GM18909 (cell line): ENCODE measurements around the gene REEP6.
A peak's percentile ranks its signal among the peaks of the same experiment; 100 is the strongest.
"Not testable (repeated sequence)": the region's sequence is repeated elsewhere in the genome, so short reads cannot be mapped to it uniquely, and the experiment has no call there.

Experiments used
- ATAC-seq: cut with Tn5 transposase; IDR thresholded peaks from one replicate; pipeline ENCODE4 v1.9.1; 2021; ENCODE audit warnings: mild to moderate bottlenecking; ENCODE audit not compliant: unreplicated experiment, poor library complexity

REEP6 gene

DNA sequence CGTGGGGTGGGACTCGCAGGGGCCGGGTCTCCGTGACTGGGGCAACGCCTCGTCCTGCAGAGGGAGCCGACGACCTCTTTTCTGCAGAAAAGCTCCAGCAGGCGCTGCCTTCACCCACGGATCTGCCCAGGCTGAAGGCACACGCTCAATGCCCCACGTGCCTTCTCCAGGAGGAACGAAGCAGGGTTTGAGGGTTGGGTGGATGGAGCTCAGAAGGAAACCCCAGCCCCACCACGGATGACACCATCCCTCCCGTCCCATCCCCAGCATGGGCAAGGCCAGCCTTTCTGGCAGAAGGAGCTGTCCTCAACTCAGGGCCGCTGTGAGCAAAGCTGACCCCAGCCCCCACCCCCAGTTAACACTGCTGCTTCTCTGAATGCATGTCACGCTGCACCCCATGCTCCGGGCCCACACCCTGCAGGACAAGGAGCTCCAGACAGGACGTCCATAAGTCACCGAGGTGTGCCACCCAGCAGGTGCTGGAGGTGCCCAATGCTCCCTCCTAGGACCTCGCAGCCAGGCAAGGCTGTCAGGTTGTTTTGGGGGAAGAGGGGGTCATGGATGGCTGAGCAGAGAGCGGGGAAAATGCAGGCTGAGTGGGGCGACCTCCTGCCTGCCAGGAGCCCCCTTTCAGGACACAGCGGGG is 19.3 kb upstream of the REEP6 start:
- ATAC-seq, result no peak

DNA sequence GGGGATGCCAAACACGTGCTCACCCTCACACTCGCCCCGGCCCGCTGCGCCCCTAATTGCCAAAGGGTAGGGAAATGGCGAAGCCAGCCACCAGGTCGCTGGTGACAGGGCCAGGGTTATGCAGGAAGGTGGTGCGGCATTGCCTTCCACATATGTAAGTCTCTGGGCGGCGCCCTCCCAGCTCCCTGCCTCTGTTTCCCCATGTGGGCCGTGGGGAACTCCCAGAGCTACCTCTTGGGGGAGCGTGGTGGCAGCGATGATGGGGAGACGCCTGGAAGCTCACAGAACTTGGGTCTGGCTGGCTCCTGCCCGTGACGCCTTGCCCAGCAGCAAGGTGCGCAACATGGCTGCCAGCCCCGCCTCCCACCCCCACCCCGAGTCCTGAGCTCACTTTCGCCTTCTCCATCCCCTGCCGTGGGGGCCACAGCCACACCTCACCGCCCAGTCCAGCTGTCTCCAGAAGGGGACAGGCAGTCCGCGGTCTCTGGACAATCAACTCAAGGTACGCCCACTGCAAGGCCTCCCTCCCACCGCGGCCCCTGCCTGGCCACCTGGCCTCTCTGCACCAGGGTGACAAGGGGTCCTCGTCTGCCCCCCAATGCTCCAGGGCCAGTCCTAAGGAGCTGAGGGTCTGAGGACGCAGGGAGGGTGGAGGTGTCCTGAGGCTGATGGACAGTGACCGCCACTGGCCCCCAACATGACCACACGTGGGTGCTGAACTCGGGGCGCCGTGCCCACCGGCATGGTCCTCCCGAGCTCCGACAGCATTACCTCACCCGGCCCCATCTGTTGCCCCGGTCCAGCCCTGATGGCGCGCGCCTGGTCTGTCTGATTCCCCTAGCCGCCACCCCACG is 18.5 kb upstream of the REEP6 start:
- no peak for ATAC-seq

GRCh38 chr19:1473085-1473851 is 17.7 kb upstream of the REEP6 start:
- ATAC-seq, result no peak

DNA sequence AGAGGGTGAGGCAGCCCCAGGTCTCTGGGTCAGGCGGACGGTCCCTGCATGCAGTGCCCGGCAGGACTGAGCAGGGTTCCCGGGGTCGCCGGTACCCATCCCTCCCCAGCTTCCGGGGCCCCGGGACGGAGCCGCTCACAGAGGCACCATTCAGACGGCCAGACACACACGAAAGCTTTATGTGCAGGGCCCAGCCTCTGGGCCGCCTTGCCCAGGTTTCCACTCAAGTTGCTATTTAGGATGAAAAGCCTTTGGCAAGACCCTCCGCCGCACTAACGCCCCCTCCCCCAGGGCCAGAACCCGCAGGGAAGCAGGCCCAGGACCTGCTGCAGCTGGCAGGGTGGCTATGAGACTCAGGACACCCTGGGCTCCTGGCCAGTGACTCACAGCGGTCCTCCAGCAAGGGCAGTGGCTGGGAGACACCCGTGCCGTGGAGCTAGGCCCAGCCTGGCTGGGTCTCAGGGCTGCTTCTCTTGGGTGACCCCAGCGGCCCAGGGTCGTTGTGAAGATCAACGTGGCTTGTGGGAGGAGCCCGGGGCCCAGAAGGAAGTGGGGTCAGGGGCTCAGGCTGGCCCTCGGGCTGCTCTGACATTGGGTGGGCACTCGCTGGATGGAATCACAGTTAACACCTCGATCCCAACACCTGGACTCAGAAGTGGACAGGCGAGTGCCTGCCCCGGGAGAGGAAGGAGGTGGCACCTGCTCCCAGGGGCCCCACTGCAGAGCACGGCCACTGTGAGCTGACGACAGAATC is 16.8 kb upstream of the REEP6 start:
- no peak for ATAC-seq

GRCh38 chr19:1474765-1475351 is 16.1 kb upstream of the REEP6 start:
- ATAC-seq, result no peak

DNA sequence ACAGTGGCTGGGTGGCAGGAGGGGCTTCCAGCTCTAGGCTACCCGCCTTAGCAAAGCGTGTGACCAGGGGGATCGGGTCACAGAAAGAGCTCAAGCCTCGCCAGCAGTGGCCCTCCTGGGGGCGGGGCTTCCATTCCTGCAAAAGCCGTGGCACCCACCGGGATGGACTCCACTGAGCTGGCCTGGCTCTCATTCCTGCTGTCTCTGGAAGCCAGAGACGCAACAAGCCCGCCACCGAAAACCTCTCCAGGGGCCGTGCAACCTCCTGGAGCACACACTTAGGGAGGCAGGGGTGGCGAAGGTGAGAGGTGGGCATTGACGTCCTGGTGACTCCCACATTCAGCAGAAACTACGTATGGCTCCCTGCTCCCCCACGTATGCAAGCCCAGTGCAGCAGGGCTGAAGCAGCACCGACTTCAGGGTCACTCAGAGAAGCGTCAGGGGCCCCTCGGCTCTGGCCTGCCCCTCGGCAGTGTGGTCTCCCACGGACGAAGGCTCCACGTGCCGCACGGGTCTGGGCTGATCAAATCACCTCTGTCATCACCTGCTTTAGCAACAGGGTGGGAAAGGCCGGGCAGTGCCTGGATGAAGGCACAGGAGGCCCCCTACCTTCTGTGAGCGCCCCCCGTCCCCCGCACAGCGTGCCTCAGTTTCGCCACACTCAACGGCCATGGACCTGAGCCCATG is 15.1 kb upstream of the REEP6 start:
- no peak for ATAC-seq

GRCh38 chr19:1477056-1477455 is 13.9 kb upstream of the REEP6 start:
- not testable (repeated sequence) for ATAC-seq

GRCh38 chr19:1478934-1479707 is 11.9 kb upstream of the REEP6 start, which contains the start of gene C19orf25:
TSS of gene C19orf25 (minus strand) at chr19:1479215. CDS start at chr19:1478903, 312 bp downstream.
- ATAC-seq, result peak; percentile 87

- ATAC-seq, result no peak
Observed at GRCh38 chr19:1481224-1481892, 9.6 kb upstream of the REEP6 start.

DNA sequence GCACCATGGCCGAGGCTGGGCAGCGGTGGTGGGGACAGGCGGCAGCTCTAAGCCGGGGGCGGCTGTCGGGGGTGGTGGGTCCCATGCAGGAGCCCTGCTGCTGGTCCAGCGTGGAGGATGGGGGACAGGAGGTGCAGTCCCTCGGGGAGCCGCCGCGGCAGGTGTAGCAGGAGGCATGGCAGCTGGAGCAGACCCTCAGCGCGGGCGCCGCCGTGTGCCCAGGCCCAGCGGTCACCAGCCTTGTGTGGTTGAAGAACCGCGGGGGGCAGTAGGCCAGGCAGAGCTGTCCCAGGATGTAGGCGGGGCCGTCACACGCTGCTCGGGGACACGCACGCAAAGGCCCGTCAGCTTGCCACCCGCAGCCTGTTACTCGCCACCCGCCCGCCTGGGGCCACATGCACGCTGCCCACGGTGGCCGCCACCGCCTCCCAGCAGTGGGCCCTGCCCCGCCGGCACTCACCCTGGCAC is 9.1 kb upstream of the REEP6 start:
- ATAC-seq, result no peak

GRCh38 chr19:1482361-1483130 is 8.4 kb upstream of the REEP6 start:
- ATAC-seq, result no peak

DNA sequence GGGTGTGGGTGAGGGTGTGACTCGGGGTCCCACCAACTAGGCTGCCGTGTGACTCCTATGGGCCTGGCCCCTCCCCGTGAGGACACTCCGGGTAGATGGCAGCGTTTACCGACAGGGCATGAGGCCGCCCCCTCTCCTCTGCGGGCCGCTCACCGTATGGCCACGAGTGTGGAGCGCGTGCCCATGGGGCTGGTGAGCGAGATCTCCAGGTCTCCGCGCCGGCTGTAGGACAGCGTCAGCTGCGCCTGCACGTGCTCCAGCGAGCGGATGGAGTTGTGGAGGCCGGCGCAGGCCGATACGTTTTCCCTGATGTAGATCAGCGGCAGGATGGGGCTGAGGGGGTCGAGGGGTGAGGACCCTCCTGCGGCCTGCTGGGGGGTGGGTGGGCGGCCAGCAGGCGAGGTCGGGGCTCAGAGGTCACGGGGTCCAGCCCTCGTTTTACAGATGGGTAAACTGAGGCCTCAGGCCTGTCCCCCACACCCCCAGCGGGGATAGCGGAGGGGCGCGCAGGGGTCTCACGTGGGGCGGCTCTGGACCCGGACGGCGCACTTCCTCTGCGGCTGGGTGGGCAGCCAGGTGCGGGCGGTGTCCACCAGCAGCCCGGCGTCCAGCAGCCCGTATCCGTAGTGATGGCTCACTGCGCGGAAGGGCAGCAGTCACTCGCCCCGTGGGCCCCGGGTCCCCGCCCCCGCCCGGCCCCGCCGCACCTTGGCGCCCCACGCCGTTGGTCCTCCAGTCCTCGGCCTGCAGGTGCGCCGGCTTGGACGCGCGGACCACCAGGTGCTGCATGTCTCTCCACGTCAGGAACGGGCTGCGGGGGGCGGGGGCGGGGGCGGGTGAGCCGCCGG is 7.6 kb upstream of the REEP6 start:
- no peak for ATAC-seq

DNA sequence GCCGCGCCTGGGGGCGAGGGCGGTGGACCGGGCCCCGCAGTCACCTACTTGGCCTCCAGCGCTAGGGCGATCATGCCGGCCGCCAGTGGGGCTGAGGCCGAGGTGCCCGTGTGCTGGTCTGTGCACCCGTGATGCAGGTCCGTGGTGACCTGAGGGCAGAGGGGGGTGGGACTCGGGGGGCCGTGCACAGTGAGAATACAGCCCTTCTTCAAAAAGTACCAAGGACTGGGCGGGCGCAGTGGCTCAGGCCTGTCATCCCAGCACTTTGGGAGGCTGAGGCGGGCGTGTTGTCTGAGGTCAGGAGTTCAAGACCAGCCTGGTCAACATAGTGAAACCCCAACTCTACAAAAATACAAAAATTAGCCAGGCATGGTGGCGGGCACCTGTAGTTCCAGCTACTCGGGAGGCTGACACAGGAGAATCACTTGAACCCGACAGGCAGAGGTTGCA is 7.0 kb upstream of the REEP6 start:
- no peak for ATAC-seq

DNA sequence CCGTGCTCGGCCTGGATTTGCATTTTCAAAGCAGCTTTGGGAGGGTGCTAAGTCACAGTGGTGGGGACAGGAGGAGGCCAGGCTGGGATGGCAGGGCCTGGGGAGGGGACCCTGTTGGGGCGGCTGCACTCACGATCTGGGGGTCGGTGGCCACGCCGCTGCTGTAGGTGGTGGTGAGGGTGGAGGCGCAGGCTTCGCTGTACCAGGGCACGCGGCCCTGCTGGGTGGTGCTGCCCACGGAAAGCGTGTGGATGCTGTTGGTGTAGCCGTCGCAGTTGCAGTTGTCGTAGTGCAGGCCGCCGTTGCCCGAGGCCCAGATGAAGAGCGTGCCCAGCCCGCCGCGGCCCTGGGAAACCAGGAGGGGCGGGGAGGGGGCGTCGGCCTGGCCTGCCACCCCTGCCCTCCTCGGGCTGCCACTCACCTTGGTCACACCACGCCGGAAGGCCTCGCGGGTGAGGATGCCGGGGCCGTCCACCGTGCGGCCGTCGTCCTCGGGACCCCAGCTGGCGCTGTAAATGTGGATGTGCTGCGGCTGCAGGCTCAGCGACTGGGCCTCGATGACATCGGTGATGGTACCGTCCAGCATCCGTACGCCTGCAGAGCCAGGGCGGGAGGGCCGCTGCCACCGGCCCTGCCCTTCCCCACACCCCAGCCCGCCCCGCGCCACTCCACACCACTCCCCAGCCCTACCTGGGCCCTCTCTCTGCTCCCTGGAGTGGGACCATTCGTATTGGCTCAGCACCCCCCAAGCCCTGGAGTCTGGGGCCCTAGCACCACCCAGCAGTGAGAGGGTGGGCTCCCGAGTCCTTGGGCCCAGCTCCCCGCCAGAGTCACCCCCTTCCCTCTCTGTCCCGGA is 4.0 kb upstream of the REEP6 start:
- ATAC-seq, result no peak

DNA sequence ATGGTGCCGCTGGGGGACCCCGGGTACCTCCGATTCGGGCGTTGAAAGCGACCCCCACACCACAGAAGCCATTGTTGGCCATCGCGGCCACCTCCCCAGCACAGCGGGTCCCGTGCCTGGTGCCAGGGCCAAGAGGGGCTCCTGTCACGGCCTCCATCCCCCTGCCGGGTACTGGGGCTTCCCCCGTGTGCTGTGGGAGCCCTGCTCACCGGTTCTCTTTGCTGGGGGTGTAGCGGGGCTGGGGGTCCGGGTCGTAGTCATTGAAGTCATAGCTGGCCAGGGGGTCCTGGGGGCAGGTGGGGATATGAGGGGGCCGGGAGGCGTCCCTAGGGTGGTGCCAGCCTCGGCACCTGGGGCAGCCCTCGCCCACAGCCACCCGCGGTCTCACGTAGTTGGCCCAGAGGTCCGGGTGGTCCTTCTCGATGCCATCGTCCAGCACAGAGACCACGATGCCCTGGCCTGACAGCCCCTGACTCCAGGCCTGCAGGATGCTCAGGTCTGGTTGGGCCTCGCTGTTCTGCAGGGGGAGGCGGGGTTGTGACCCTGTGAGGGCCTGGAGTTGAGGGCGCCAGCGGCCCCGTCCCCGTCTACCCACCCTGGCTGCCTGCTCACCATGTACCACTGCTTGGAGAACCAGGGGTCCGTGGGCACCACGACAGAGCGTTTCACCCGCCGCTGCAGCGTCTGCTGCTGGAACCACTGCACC is 3.3 kb upstream of the REEP6 start:
- ATAC-seq, result no peak
